ENCODE measurements around the gene OPALIN. TPM values are rescaled to one million over a fixed set of nuclear protein-coding genes. Genes with fewer than 3 reads are reported as not detected.

OPALIN gene
- total RNA-seq, 2 donors from 2014 or later, result not detected

DNA sequence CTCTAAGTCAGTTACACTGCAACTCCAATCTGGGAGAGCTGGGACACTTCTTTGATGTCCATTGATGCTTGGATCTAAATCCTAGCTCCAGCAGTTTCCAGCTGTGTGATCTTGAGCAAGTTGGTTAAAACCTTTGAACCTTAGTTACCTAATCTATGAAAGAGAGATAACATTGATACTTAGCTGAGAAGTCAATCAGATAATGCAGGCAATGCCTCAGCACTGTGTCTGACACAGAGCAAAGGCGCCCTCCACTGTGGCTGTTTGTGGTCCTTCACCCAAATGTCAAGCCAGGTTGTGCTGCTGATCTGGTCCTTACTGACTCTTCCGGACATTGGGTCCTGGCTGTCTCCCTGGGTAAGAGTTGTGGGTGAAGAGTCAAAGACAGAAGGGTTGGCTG is 34.4 kb downstream of the OPALIN start:
- no peaks in the 10 kb centered on the region for H3K36me3 ChIP-seq
- no peak overlapping the region for H3K4me3 ChIP-seq
- H3K27me3 ChIP-seq (replicated peaks; ENCODE audit: insufficient read depth), result no peaks in the 10 kb centered on the region
- TF ChIP-seq, protein P1, sequence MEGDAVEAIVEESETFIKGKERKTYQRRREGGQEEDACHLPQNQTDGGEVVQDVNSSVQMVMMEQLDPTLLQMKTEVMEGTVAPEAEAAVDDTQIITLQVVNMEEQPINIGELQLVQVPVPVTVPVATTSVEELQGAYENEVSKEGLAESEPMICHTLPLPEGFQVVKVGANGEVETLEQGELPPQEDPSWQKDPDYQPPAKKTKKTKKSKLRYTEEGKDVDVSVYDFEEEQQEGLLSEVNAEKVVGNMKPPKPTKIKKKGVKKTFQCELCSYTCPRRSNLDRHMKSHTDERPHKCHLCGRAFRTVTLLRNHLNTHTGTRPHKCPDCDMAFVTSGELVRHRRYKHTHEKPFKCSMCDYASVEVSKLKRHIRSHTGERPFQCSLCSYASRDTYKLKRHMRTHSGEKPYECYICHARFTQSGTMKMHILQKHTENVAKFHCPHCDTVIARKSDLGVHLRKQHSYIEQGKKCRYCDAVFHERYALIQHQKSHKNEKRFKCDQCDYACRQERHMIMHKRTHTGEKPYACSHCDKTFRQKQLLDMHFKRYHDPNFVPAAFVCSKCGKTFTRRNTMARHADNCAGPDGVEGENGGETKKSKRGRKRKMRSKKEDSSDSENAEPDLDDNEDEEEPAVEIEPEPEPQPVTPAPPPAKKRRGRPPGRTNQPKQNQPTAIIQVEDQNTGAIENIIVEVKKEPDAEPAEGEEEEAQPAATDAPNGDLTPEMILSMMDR (IDR thresholded peaks at IDR 0.05), result no peak
- H3K27ac ChIP-seq, result no peak overlapping the region
- H3K4me1 ChIP-seq (ENCODE audit: control insufficient read depth in 1 of 2, low read depth in 2 of 2), result no peaks in the 10 kb centered on the region
- DNase-seq (ENCODE audit: low spot score), result no peak
- H3K9me3 ChIP-seq, result no peaks in the 10 kb centered on the region
- no peak for ATAC-seq (ENCODE audit: insufficient number of reproducible peaks, low FRiP score, low read depth)

DNA sequence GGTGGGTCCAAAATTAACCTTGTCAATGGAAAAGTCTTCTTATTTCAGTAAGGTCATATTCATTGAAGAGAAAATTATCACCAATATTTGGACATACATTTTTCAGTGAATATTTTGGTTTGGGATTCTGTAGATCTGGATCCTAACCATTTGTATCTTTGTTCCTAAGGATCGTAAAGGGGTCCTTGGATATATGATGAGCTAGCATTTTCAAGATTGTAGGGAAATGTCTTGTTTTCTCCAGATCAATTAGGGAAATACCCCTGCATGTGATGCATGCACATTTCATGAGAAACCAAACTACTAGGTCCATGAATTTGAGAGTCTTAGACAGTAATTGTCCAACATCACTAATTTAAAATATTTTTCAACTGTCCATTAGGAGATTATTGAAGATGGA is 36.5 kb downstream of the OPALIN start:
- no peaks in the 10 kb centered on the region for H3K4me1 ChIP-seq (ENCODE audit: control insufficient read depth in 1 of 2, low read depth in 2 of 2)
- H3K27me3 ChIP-seq (replicated peaks; ENCODE audit: insufficient read depth), result no peaks in the 10 kb centered on the region
- H3K36me3 ChIP-seq, result no peaks in the 10 kb centered on the region
- TF ChIP-seq, protein P1 (IDR thresholded peaks at IDR 0.05), result no peak
- H3K9me3 ChIP-seq, result no peaks in the 10 kb centered on the region
- ATAC-seq (ENCODE audit: insufficient number of reproducible peaks, low FRiP score, low read depth) (no peak), DNase-seq (ENCODE audit: low spot score) (no peak)
- H3K4me3 ChIP-seq, result no peak overlapping the region
- H3K27ac ChIP-seq, result no peak overlapping the region

DNA sequence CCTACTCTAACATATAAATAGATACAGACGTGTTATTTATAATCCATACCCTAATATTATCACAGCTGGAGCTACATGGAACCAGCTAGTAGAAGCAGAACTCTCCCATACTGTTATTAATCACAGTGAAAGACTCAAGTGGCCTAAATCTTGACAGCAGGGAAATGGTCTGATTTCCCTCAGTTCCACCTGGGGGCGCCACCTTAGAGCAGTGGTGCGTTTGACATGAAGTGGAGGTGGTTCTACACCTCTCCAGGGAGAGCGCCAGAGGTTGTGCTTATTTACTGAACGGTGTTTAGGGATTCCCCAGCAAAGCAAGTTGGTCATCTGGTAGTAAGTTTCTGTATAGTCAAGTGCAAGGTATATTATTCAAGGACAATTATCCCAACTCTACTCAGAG is 37.0 kb downstream of the OPALIN start:
- Histone ChIP-seq H3K4me1 (ENCODE audit: control insufficient read depth in 1 of 2, low read depth in 2 of 2) (no peaks in the 10 kb centered on the region), H3K4me3 (no peak overlapping the region), H3K27me3 (replicated peaks; ENCODE audit: insufficient read depth) (no peaks in the 10 kb centered on the region), H3K27ac (no peak overlapping the region), H3K9me3 (no peaks in the 10 kb centered on the region), H3K36me3 (no peaks in the 10 kb centered on the region)
- no peak for ATAC-seq (ENCODE audit: insufficient number of reproducible peaks, low FRiP score, low read depth)
- TF ChIP-seq, protein P1 (IDR thresholded peaks at IDR 0.05), result no peak
- no peak for DNase-seq (ENCODE audit: low spot score)

DNA sequence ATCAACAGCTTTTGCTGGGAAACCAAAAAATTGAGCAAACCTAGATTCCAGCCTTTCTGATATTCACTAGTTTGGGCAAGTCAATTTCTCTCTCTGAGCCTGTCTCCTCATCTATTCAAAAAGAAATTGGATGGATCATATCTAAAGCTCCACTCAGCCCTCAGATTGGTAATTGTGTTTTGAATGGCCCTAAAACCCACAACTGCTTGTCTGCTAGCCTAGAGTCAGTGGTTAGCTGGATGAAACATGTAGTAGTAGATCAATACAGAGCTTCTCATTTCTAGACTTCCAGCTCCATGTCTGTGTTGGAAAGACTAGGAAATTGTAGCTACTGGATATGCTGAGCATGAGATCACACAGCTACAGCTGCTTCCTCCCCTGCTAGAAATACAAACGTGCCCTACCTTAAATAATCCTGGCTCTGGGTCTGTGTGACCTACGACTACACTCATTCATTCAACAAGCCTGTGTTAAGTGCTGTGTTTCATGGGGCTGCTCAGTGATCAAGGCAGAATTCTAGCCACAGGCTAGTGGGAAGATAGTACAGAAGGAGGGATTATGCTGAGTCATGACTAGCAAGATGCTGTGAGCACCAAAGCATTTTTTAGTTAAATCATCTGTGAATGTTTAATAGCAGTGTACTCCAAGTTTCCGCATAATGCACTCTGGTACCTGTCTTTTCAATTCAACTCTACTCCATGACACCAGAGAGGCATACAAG is 38.9 kb downstream of the OPALIN start:
- DNase-seq (ENCODE audit: low spot score), result no peak
- no peak overlapping the region for H3K4me3 ChIP-seq
- H3K27me3 ChIP-seq (replicated peaks; ENCODE audit: insufficient read depth), result no peaks in the 10 kb centered on the region
- TF ChIP-seq, protein P1 (IDR thresholded peaks at IDR 0.05), result no peak
- H3K9me3 ChIP-seq, result no peaks in the 10 kb centered on the region
- H3K27ac ChIP-seq, result no peak overlapping the region
- ATAC-seq (ENCODE audit: insufficient number of reproducible peaks, low FRiP score, low read depth), result no peak
- H3K36me3 ChIP-seq, result no peaks in the 10 kb centered on the region
- H3K4me1 ChIP-seq (ENCODE audit: control insufficient read depth in 1 of 2, low read depth in 2 of 2), result no peaks in the 10 kb centered on the region

DNA sequence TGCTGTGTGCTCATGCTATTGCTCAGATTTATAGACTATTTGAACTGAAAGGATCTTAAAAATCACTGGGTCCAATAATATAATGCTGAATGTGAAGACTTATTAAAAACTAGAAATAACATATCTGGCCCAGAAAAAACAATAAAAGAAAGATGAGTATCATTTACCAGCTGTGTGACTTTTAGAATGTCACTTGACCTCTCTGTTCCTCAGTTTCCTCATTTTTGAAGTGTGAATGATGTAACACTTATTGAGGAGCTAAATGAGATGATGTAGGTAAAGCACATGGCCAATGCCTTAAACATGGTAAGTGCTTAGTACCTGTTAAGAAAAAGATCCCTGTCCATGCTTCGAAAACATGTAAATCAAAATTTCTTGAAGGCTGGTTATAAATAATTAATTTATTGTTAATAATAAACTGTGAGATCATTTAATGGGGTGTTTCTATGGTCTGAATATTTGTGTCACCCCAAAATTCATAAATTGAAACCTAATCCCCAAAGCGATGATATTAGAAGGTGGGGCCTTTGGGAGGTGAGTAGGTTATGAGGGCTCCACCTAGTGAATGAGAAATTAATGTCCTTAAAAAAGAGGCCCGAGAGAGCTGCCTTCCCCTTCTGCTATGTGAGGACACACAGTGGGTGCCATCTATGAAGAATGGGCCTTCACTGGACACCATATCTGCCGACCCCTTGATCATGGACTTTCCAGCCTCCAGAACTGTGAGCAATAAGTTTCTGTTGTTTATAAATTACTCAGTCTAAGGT is 41.6 kb downstream of the OPALIN start:
- H3K4me1 ChIP-seq (ENCODE audit: control insufficient read depth in 1 of 2, low read depth in 2 of 2), result no peaks in the 10 kb centered on the region
- no peak overlapping the region for H3K4me3 ChIP-seq
- no peaks in the 10 kb centered on the region for H3K27me3 ChIP-seq (replicated peaks; ENCODE audit: insufficient read depth)
- no peak overlapping the region for H3K27ac ChIP-seq
- TF ChIP-seq, protein P1 (IDR thresholded peaks at IDR 0.05), result no peak
- ATAC-seq (ENCODE audit: insufficient number of reproducible peaks, low FRiP score, low read depth), result no peak
- no peak for DNase-seq (ENCODE audit: low spot score)
- H3K9me3 ChIP-seq, result no peaks in the 10 kb centered on the region
- no peaks in the 10 kb centered on the region for H3K36me3 ChIP-seq
